ENCODE data around the gene PARD6B. TPM values are rescaled to one million over a fixed set of nuclear protein-coding genes. Genes with fewer than 3 reads are reported as not detected.

The PARD6B gene
- total and polyA plus RNA-seq, 2 donors (not counting 1 experiment from before 2014, with no cell fraction given): 0.91 to 6.0 TPM

Other genes with a start within 250 kb of the PARD6B start
- gene PTPN1, start 221.2 kb upstream of the PARD6B start, total RNA-seq: 134 TPM in 2 replicates
- gene PTPN1, start 221.2 kb upstream of the PARD6B start, polyA plus RNA-seq: 64.9 and 77.4 TPM in 2 replicates
- gene RIPOR3, start 40.0 kb upstream of the PARD6B start, total RNA-seq: 0.27 TPM in 1 of 2 replicates, not detected in the other
- gene RIPOR3, start 40.0 kb upstream of the PARD6B start, polyA plus RNA-seq: 0.09 TPM in 1 of 2 replicates, not detected in the other
- gene BCAS4, start 63.5 kb downstream of the PARD6B start, total RNA-seq: 88.2 and 91.0 TPM in 2 replicates
- 38.3 and 44.8 TPM in 2 replicates for gene BCAS4, start 63.5 kb downstream of the PARD6B start, polyA plus RNA-seq
- gene ADNP, start 199.9 kb downstream of the PARD6B start, total RNA-seq: 92.7 and 94.8 TPM in 2 replicates
- 20.4 and 21.8 TPM in 2 replicates for gene ADNP, start 199.9 kb downstream of the PARD6B start, polyA plus RNA-seq
- 35.2 and 37.5 TPM in 2 replicates for gene DPM1, start 227.0 kb downstream of the PARD6B start, total RNA-seq
- gene DPM1, start 227.0 kb downstream of the PARD6B start, polyA plus RNA-seq: 13.4 and 48.0 TPM in 2 replicates
- 7.6 and 7.9 TPM in 2 replicates for gene MOCS3, start 227.2 kb downstream of the PARD6B start, total RNA-seq
- gene MOCS3, start 227.2 kb downstream of the PARD6B start, polyA plus RNA-seq: 0.91 and 1.0 TPM in 2 replicates